Tibial artery (tissue), 4 donors: ENCODE results near the gene ZNF219.

ENCODE experiments used
- DNase-seq, 2 donors: peaks; one replicate each; pipeline ENCODE4 v3.0.0-alpha.2; 2019
- H3K27ac ChIP-seq, 2 donors: fragments of 200-600 bp; sonication (generic) in 1 of 2; 1 replicate in 1 of 2; 2 replicates in 1 of 2; pipeline ENCODE4 v1.5.1; 2018 to 2019; ENCODE audit warnings: mild to moderate bottlenecking in 1 of 2
- H3K27me3 ChIP-seq, 2 donors: fragments of 200-600 bp; sonication (generic) in 1 of 2; one replicate each; pipeline versions ENCODE4 v1.5.1 to v1.6.0; 2016 to 2019
- H3K36me3 ChIP-seq, 3 donors: fragments of 200-600 bp; sonication (generic) in 2 of 3; one replicate each; pipeline ENCODE4 v1.5.1; 2016 to 2019; ENCODE audit warnings: mild to moderate bottlenecking in 2 of 3
- H3K4me1 ChIP-seq, 4 donors: fragments of 200-600 bp; sonication (generic) in 2 of 4; 1 replicate in 3 of 4; 2 replicates in 1 of 4; pipeline ENCODE4 v1.5.1; 2016 to 2019
- H3K4me3 ChIP-seq, 2 donors: fragments of 200-600 bp; sonication (generic) in 1 of 2; 1 replicate in 1 of 2; 2 replicates in 1 of 2; pipeline ENCODE4 v1.5.1; 2018 to 2019; ENCODE audit warnings: mild to moderate bottlenecking in 2 of 2
- H3K9me3 ChIP-seq, 3 donors: fragments of 200-600 bp; sonication (generic) in 1 of 3; one replicate each; pipeline ENCODE4 v1.5.1; 2016 to 2019
- CTCF ChIP-seq, 2 experiments: fragments of 200-600 bp in 1 of 2; fragments of 450-650 bp in 1 of 2; IDR thresholded peaks; one replicate each; pipeline ENCODE4 v1.5.1; 2017 to 2019; ENCODE audit warnings: antibody characterized with exemption in 2 of 2, mild to moderate bottlenecking in 1 of 2, moderate library complexity in 1 of 2
- intact Hi-C: fragments of 100-400 bp; cut with DNase I; formaldehyde crosslinking; loops from one replicate; pipeline ENCODE4 v1.15.0; 2023; ENCODE audit warnings: low total_unique reads

ZNF219 gene

DNA sequence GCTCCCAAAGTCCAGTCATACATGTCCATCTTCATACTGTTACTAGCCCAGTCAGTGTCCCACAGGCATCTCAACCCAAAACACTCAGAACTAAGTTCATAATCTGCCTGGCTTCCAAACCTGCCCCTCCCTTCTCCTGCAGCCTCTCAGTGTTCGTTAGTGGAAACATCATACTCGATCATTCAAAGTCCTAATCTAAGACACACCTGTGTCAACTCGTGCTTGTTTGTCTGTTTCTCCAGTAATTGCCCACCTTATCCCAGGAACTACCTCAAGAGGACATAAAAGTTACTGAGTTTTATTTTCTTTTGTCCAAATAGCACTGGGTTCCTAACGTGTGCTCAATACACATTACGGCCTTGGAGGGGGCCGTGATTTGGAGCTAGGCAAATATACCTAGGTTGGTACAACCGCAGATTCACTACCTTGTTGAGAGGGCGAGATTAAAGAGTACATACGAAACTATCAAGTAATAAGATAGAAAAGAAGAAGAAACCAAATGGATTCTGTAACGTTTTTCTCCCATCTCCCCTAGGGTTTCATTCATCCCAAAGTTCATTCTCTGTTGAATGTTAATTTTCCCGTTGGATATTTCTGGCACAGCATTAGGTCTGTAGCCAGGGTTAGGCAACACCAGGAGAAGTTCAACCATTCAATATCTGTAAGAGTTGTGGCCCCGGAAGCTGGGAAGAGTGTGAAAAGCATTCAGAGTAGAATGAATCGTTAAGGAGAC is 37.7 kb downstream of the ZNF219 start:
- Histone ChIP-seq H3K4me3 (no peak overlapping the region), H3K27ac (no peak overlapping the region), H3K27me3 (no peaks in the 10 kb centered on the region), H3K36me3 (no peaks in the 10 kb centered on the region), H3K4me1 (no peaks in the 10 kb centered on the region), H3K9me3 (no peaks in the 10 kb centered on the region)
- DNase-seq, result no peak
- no peak for TF ChIP-seq CTCF (IDR thresholded peaks at IDR 0.05)
- intact Hi-C loops, result no loop called here

DNA sequence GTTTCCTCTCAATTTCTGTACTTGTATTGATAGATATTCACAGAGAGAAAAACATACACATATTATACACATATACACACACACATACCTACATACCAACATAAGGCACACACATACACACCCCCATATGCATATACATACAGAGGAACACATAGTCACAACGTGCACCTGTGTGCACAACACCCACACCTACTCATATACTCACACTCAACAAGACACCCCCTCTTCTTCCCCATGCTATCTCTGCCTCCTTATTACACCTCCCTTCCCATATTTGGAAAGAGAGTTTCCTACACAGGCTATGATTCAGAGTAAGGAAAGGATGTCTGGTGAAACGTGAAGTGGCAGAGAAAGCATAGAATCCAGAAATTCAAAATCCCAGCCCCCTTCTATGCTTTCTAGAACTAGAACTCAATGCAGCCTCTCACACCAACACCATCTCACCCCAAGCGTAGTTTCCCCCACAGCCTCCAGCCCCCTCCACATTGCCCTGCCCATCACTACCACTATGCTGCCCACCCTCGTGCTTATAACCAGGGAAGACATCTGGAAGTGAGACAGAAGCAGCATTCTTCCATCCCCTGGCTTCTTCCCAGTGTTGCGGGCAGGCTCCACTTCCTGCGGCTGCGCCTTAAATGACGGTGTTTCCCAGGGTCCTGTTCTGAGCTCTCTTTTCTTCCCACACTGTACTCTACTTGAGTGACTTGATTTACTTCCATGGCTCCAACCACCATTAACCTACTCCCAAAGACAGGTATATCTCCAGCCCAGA is 38.4 kb downstream of the ZNF219 start:
- H3K27me3 ChIP-seq, result no peaks in the 10 kb centered on the region
- DNase-seq, result no peak
- H3K4me1 ChIP-seq, result no peaks in the 10 kb centered on the region
- no peak overlapping the region for H3K4me3 ChIP-seq
- TF ChIP-seq CTCF (IDR thresholded peaks at IDR 0.05), result no peak
- H3K27ac ChIP-seq, result no peak overlapping the region
- no peaks in the 10 kb centered on the region for H3K36me3 ChIP-seq
- H3K9me3 ChIP-seq, result no peaks in the 10 kb centered on the region
- intact Hi-C loops, result no loop called here

DNA sequence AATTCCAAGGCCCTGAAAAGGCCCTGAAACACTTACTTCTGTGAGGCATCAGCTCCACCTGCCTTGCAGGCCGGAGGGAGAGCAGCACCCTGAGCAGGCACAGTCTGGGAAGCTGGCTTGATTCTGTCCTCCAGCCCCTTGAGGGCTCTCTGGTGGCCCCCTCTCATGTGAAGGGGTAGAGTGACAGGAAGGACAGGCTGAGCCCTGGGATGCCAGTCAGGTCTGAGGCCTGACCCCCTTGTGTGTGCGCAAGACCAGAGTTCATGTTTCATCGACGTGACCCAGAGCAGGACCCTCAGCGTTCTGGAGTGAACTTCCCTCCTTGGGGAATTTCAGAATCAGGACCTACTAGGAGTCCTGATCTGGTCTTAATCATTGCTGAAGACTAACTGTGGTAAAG is 39.6 kb downstream of the ZNF219 start:
- no peak for DNase-seq
- no peak for TF ChIP-seq CTCF (IDR thresholded peaks at IDR 0.05)
- intact Hi-C loops, result no loop called here
- Histone ChIP-seq H3K27me3 (no peaks in the 10 kb centered on the region), H3K4me3 (no peak overlapping the region), H3K36me3 (no peaks in the 10 kb centered on the region), H3K4me1 (no peaks in the 10 kb centered on the region), H3K9me3 (no peaks in the 10 kb centered on the region), H3K27ac (no peak overlapping the region)

DNA sequence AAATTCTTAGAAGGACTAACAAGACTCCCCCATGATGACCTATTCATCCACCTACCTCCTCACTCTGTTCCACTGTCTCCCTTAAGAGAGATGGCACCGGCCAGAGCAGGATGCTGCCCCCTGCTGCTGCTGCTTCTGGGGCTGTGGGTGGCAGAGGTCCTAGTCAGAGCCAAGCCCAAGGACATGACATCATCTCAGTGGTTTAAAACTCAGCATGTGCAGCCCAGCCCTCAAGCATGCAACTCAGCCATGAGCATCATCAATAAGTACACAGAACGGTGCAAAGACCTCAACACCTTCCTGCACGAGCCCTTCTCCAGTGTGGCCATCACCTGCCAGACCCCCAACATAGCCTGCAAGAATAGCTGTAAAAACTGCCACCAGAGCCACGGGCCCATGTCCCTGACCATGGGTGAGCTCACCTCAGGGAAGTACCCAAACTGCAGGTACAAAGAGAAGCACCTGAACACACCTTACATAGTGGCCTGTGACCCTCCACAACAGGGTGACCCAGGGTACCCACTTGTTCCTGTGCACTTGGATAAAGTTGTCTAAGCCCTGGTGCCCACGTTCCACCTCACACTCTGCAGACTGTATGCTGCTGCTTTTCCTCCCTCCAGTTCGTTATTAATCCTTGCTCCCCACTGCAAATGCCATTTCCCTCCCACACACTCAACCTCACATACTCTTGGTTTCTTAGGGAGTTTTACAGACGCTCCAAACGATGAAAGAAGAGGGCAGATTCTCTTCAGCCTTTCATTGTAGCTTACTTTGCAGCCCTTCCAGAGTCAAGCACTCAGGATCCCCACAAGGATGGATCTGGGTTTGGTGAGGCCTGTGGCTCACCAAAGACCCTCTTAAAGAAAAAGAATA is 40.4 kb downstream of the ZNF219 start, which contains the start of gene RNASE8:
Gene RNASE8, plus strand, starts transcription at position 20 of the 873 bp plus-strand sequence. Its CDS starts 71 bp downstream, at position 91.
- intact Hi-C loops, result no loop called here
- Histone ChIP-seq H3K4me1 (no peaks in the 10 kb centered on the region), H3K4me3 (no peak within 1 kb of the TSS), H3K9me3 (no peaks in the 10 kb centered on the region), H3K27ac (no peak within 1 kb of the TSS), H3K36me3 (no peaks in the 10 kb centered on the region), H3K27me3 (no peaks in the 10 kb centered on the region)
- DNase-seq, result no peak
- TF ChIP-seq CTCF (IDR thresholded peaks at IDR 0.05), result no peak

GRCh38 chr14:21056520-21057163 is 41.8 kb downstream of the ZNF219 start:
- Histone ChIP-seq H3K4me1 (no peaks in the 10 kb centered on the region), H3K4me3 (no peak overlapping the region), H3K9me3 (no peaks in the 10 kb centered on the region), H3K27ac (no peak overlapping the region), H3K36me3 (no peaks in the 10 kb centered on the region), H3K27me3 (no peaks in the 10 kb centered on the region)
- DNase-seq, result no peak
- intact Hi-C loops, result no loop called here
- no peak for TF ChIP-seq CTCF (IDR thresholded peaks at IDR 0.05)
